IPS-18c (cell line): ENCODE measurements around the gene OSBP2.

Source experiments
- H3K4me3 ChIP-seq: 2 replicates; pipeline ENCODE4 v1.7.0; 2013; ENCODE audit warnings: low read depth, mild to moderate bottlenecking, low read length, moderate library complexity; ENCODE audit not compliant: insufficient read depth
- H3K9me3 ChIP-seq: one replicate; pipeline ENCODE4 v1.6.1; 2013; ENCODE audit warnings: mild to moderate bottlenecking, low read length, moderate library complexity; ENCODE audit not compliant: control insufficient read depth, insufficient read depth

OSBP2 gene

GRCh38 chr22:30833322-30833721 lies 138.6 kb downstream of the OSBP2 start:
- no peak overlapping the region for H3K4me3 ChIP-seq
- no peaks in the 10 kb centered on the region for H3K9me3 ChIP-seq

GRCh38 chr22:30837531-30837930 lies 142.9 kb downstream of the OSBP2 start:
- H3K4me3 ChIP-seq, result no peak overlapping the region
- H3K9me3 ChIP-seq, result no peaks in the 10 kb centered on the region

GRCh38 chr22:30838111-30838510 lies 143.4 kb downstream of the OSBP2 start:
- no peaks in the 10 kb centered on the region for H3K9me3 ChIP-seq
- no peak overlapping the region for H3K4me3 ChIP-seq

GRCh38 chr22:30841273-30841672 lies 146.6 kb downstream of the OSBP2 start:
- no peak overlapping the region for H3K4me3 ChIP-seq
- H3K9me3 ChIP-seq, result no peaks in the 10 kb centered on the region

GRCh38 chr22:30843245-30843644 lies 148.6 kb downstream of the OSBP2 start:
- H3K4me3 ChIP-seq, result no peak overlapping the region
- no peaks in the 10 kb centered on the region for H3K9me3 ChIP-seq

- H3K4me3 ChIP-seq, result no peak overlapping the region
These were observed 152.9 kb downstream of the OSBP2 start for GRCh38 chr22:30847583-30847982.

GRCh38 chr22:30855266-30855665 lies 160.6 kb downstream of the OSBP2 start:
- Histone ChIP-seq H3K4me3 (no peak overlapping the region), H3K9me3 (peaks cover under 1% of the 10 kb centered on the region)

More at GRCh38 chr22:30847583-30847982, 152.9 kb downstream of the OSBP2 start:
- peaks cover 2% of the 10 kb centered on the region for H3K9me3 ChIP-seq

- H3K9me3 ChIP-seq, result no peaks in the 10 kb centered on the region
- no peak overlapping the region for H3K4me3 ChIP-seq
These were observed 161.2 kb downstream of the OSBP2 start for GRCh38 chr22:30855677-30856518.

GRCh38 chr22:30856741-30857502 lies 162.2 kb downstream of the OSBP2 start:
- no peaks in the 10 kb centered on the region for H3K9me3 ChIP-seq
- H3K4me3 ChIP-seq, result no peak overlapping the region

- H3K4me3 ChIP-seq, result no peak overlapping the region
- H3K9me3 ChIP-seq, result no peaks in the 10 kb centered on the region
These were observed 163.1 kb downstream of the OSBP2 start for GRCh38 chr22:30857791-30858190.

GRCh38 chr22:30858976-30859713 lies 164.5 kb downstream of the OSBP2 start:
- Histone ChIP-seq H3K9me3 (no peaks in the 10 kb centered on the region), H3K4me3 (no peak overlapping the region)

GRCh38 chr22:30859714-30860095 lies 165.0 kb downstream of the OSBP2 start:
- H3K9me3 ChIP-seq, result no peaks in the 10 kb centered on the region
- no peak overlapping the region for H3K4me3 ChIP-seq

GRCh38 chr22:30860176-30861105 lies 165.8 kb downstream of the OSBP2 start:
- H3K4me3 ChIP-seq, result no peak overlapping the region
- no peaks in the 10 kb centered on the region for H3K9me3 ChIP-seq

- Histone ChIP-seq H3K4me3 (no peak overlapping the region), H3K9me3 (no peaks in the 10 kb centered on the region)
These were observed 166.5 kb downstream of the OSBP2 start for GRCh38 chr22:30861131-30861530.

GRCh38 chr22:30861688-30862552 lies 167.2 kb downstream of the OSBP2 start:
- Histone ChIP-seq H3K9me3 (no peaks in the 10 kb centered on the region), H3K4me3 (no peak overlapping the region)
